ENCODE results near the gene CHCHD4.

DNA sequence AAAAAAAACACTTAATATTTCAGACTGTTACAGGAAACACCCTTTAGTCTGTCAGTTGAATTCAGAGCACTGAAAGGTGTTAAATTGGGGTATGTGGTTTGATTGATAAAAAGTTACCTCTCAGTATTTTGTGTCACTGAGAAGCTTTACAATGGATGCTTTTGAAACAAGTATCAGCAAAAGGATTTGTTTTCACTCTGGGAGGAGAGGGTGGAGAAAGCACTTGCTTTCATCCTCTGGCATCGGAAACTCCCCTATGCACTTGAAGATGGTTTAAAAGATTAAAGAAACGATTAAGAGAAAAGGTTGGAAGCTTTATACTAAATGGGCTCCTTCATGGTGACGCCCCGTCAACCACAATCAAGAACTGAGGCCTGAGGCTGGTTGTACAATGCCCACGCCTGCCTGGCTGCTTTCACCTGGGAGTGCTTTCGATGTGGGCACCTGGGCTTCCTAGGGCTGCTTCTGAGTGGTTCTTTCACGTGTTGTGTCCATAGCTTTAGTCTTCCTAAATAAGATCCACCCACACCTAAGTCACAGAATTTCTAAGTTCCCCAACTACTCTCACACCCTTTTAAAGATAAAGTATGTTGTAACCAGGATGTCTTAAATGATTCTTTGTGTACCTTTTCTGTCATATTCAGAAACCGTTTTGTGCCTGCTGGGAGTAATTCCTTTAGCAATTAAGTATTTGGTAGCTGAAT lies 18.0 kb upstream of the CHCHD4 start:
- no peak for TF ChIP-seq CTCF (conservative IDR thresholded peaks at IDR 0.05; ENCODE audit: low read depth, low read length)
- no peak for TF ChIP-seq EZH2 (IDR thresholded peaks at IDR 0.05; ENCODE audit: borderline replicate concordance, low read depth, low read length, poor library complexity, severe bottlenecking)
